Neuron (in vitro differentiated cells): Measurements from ENCODE around the gene RBKS.

ENCODE experiments used
- H2AFZ ChIP-seq: one replicate; pipeline ENCODE4 v1.6.1; 2013; ENCODE audit warnings: low read depth, mild to moderate bottlenecking, inconsistent platforms, low read length, moderate library complexity
- H3K27me3 ChIP-seq: one replicate; pipeline ENCODE4 v1.6.1; 2013; ENCODE audit warnings: low read length; ENCODE audit not compliant: insufficient read depth
- H3K36me3 ChIP-seq: one replicate; pipeline ENCODE4 v1.6.1; 2013; ENCODE audit warnings: low read length; ENCODE audit not compliant: insufficient read depth
- H3K4me1 ChIP-seq: one replicate; pipeline ENCODE4 v1.6.1; 2013; ENCODE audit warnings: low read length; ENCODE audit not compliant: insufficient read depth
- H3K4me3 ChIP-seq: 2 replicates; pipeline ENCODE4 v1.5.1; 2013; ENCODE audit warnings: mild to moderate bottlenecking, low read length, moderate library complexity
- H3K9me3 ChIP-seq: one replicate; pipeline ENCODE4 v1.6.1; 2013; ENCODE audit warnings: low read length

The RBKS gene

GRCh38 chr2:27856386-27856785 is 33.8 kb downstream of the RBKS start:
- Histone ChIP-seq H3K9me3 (peaks cover 5% of the 10 kb centered on the region), H3K4me3 (no peak overlapping the region), H3K4me1 (no peaks in the 10 kb centered on the region), H3K27me3 (no peaks in the 10 kb centered on the region), H3K36me3 (no peaks in the 10 kb centered on the region), H2AFZ (no peak overlapping the region)

- no peaks in the 10 kb centered on the region for H3K36me3 ChIP-seq
- H3K4me3 ChIP-seq = no peak overlapping the region
- peaks cover 5% of the 10 kb centered on the region for H3K9me3 ChIP-seq
- no peak overlapping the region for H2AFZ ChIP-seq
- no peaks in the 10 kb centered on the region for H3K27me3 ChIP-seq
- H3K4me1 ChIP-seq = no peaks in the 10 kb centered on the region
Observed at GRCh38 chr2:27855476-27855875, 34.7 kb downstream of the RBKS start.

DNA sequence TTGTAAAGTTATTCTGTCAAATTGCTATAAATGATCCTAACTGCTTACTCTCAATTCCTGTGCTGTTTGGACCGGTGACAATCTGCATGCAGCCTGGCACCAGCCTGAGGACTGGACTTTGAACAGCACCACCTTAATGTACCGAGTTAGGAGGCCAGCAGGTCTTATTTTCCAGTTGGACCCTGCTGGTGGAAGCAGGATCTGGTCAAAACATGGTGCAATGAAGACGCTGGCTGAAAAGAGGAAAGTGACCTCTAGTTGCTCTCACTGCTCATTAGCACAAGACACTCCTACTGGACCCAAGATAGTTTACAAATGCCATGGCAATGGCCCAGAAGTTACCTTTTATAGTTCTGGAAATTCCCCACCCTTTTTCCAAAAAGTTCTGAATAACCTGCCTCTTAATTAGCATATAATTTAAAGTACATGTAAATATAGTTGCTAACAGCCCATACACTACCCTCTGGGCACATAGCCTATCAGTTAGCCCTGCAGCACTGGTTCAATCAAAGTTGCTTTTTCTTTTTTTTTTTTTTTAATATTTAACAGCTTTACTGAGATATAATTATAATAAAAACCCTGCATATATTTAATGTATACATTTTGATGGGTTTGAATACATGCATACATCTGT is 35.8 kb downstream of the RBKS start:
- H3K4me3 ChIP-seq = no peak overlapping the region
- peaks cover 5% of the 10 kb centered on the region for H3K9me3 ChIP-seq
- H3K27me3 ChIP-seq = no peaks in the 10 kb centered on the region
- no peaks in the 10 kb centered on the region for H3K4me1 ChIP-seq
- H3K36me3 ChIP-seq = no peaks in the 10 kb centered on the region
- H2AFZ ChIP-seq = no peak overlapping the region

- no peak overlapping the region for H2AFZ ChIP-seq
- H3K4me3 ChIP-seq = no peak overlapping the region
- H3K9me3 ChIP-seq = peaks cover 5% of the 10 kb centered on the region
- H3K4me1 ChIP-seq = no peaks in the 10 kb centered on the region
- no peaks in the 10 kb centered on the region for H3K27me3 ChIP-seq
- H3K36me3 ChIP-seq = no peaks in the 10 kb centered on the region
Observed at GRCh38 chr2:27852691-27853090, 37.5 kb downstream of the RBKS start.

- Histone ChIP-seq H3K4me3 (no peak overlapping the region), H3K4me1 (no peaks in the 10 kb centered on the region), H2AFZ (no peak overlapping the region), H3K9me3 (peaks cover 2% of the 10 kb centered on the region), H3K36me3 (no peaks in the 10 kb centered on the region), H3K27me3 (no peaks in the 10 kb centered on the region)
Observed at GRCh38 chr2:27849558-27850205, 40.5 kb downstream of the RBKS start.

DNA sequence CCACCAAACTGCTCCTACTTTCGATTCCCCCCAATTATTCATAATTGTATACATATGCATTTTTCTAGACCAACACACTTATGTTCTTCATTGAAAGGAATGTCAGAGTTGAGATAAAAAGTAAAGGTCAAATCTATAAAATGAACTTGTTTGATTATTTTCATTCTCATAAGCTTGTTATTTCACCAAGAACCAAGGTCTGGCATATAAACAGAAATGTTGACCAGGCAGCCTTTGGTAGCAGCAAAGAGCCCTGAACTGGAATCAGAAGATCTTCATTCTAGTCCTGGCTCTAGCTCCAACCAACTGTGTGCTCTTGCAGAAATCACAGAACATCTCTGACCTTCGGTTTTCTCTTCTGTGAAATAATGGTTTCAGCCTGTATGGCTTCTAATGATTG is 42.9 kb downstream of the RBKS start:
- Histone ChIP-seq H3K4me1 (no peaks in the 10 kb centered on the region), H3K27me3 (no peaks in the 10 kb centered on the region), H3K9me3 (no peaks in the 10 kb centered on the region), H3K36me3 (no peaks in the 10 kb centered on the region), H3K4me3 (no peak overlapping the region), H2AFZ (no peak overlapping the region)

- Histone ChIP-seq H3K4me3 (no peak overlapping the region), H3K36me3 (no peaks in the 10 kb centered on the region), H3K9me3 (no peaks in the 10 kb centered on the region), H3K27me3 (no peaks in the 10 kb centered on the region), H2AFZ (no peak overlapping the region), H3K4me1 (no peaks in the 10 kb centered on the region)
Observed at GRCh38 chr2:27844821-27845255, 45.3 kb downstream of the RBKS start.

DNA sequence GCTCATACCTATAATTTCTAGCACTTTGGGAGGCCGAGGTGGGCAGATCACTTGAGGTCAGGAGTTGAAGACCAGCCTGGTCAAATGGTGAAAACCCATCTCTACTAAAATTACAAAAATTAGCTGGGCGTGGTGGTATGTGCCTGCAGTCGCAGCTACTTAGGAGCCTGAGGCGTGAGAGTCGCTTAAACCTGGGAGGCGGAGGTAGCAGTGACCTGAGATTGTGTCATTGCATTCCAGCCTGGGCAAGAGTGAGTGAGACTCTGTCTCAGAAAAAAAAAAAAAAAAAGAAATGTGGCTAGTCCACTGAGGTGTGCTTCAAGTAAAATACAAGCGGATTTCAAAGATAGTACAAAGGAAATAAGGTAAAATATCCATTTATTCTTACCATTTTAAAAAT is 46.2 kb downstream of the RBKS start:
- Histone ChIP-seq H3K4me1 (no peaks in the 10 kb centered on the region), H3K4me3 (no peak overlapping the region), H3K27me3 (no peaks in the 10 kb centered on the region), H2AFZ (no peak overlapping the region), H3K36me3 (no peaks in the 10 kb centered on the region), H3K9me3 (no peaks in the 10 kb centered on the region)

DNA sequence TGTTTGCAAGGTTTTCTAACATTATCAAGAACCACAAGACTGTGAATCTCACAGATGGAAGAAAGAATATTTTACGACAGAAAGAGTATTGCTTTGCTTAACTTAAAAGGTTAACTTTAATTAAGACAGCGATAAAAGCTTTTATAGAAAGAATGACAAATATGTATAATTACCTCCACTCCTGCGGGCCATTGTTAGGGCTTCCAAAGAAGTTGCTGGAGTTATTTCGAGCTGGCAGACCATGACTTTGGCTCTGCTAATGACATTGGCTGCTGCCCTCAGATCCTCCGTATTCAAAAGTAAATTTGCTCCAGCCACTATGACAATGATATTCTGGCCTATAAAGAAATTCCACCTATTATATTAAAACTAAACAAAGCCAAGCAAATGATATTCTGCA is 47.3 kb downstream of the RBKS start:
- no peaks in the 10 kb centered on the region for H3K4me1 ChIP-seq
- H3K36me3 ChIP-seq = no peaks in the 10 kb centered on the region
- no peaks in the 10 kb centered on the region for H3K27me3 ChIP-seq

GRCh38 chr2:27839022-27839618 is 51.1 kb downstream of the RBKS start:
- Histone ChIP-seq H2AFZ (no peak overlapping the region), H3K4me1 (peaks cover 5% of the 10 kb centered on the region), H3K36me3 (no peaks in the 10 kb centered on the region), H3K4me3 (no peak overlapping the region), H3K9me3 (no peaks in the 10 kb centered on the region), H3K27me3 (no peaks in the 10 kb centered on the region)

More for the DNA sequence above, 47.3 kb downstream of the RBKS start:
- no peak overlapping the region for H2AFZ ChIP-seq
- H3K4me3 ChIP-seq = no peak overlapping the region
- no peaks in the 10 kb centered on the region for H3K9me3 ChIP-seq

DNA sequence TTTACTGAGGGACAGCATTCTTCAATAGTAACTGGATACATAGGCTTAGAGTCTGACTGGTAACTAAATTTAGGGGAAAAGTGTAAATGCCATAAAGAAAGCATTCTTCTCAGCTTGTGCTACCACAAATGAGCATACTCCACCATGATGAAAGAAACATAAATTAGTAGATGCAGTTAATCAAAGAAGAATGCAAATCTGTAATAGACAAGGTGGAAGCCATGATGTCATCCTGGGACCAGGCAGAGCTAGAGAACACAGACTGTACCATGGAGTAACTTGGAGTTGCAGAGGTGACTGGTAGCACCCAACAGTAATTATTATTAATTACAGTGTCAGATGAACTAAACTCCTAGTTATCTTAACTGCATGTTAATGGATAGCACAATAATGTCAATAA is 51.7 kb downstream of the RBKS start:
- H3K36me3 ChIP-seq = no peaks in the 10 kb centered on the region
- no peak overlapping the region for H3K4me3 ChIP-seq
- H3K9me3 ChIP-seq = no peaks in the 10 kb centered on the region
- H2AFZ ChIP-seq = no peak overlapping the region
- H3K27me3 ChIP-seq = no peaks in the 10 kb centered on the region
- H3K4me1 ChIP-seq = peaks cover 9% of the 10 kb centered on the region

DNA sequence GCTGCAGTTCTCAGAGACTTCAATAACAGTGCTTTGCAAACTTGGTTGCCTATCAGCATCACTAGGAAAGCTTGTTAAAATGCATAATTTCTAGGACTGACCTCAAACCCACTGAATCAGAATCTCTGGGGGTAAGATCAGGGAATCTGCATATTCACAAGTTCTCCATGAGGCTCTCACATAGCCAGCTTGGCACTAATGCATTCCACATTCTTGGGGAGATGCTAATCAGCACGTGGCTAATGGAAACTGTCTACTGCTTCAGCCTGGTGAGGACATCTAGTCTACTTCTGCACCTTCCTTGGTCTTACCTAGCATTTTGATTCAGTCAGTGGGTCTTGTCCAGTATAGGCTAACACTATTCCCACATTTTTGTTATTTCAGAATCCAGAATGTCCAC is 56.3 kb downstream of the RBKS start:
- Histone ChIP-seq H3K4me3 (no peak overlapping the region), H3K36me3 (no peaks in the 10 kb centered on the region), H3K9me3 (no peaks in the 10 kb centered on the region)

GRCh38 chr2:27832396-27832795 is 57.8 kb downstream of the RBKS start:
- H3K4me1 ChIP-seq = peaks cover 9% of the 10 kb centered on the region
- H2AFZ ChIP-seq = no peak overlapping the region
- no peaks in the 10 kb centered on the region for H3K27me3 ChIP-seq
- H3K4me3 ChIP-seq = no peak overlapping the region
- no peaks in the 10 kb centered on the region for H3K36me3 ChIP-seq
- H3K9me3 ChIP-seq = no peaks in the 10 kb centered on the region

More for the DNA sequence above, 56.3 kb downstream of the RBKS start:
- H3K27me3 ChIP-seq = no peaks in the 10 kb centered on the region
- no peak overlapping the region for H2AFZ ChIP-seq
- peaks cover 9% of the 10 kb centered on the region for H3K4me1 ChIP-seq
